ENCODE measurements around the gene SCAMP3.
"Not testable (repeated sequence)": the region's sequence is repeated elsewhere in the genome, so short reads cannot be mapped to it uniquely, and the experiment has no call there.

The SCAMP3 gene

GRCh38 chr1:155227261-155228095, 34.7 kb downstream of the SCAMP3 start:
- DNase-seq (ENCODE audit: low read depth), result peak; percentile 100

GRCh38 chr1:155226910-155227260, 35.3 kb downstream of the SCAMP3 start:
- peak; percentile 36 for DNase-seq (ENCODE audit: low read depth)

- peak; percentile 91 for DNase-seq (ENCODE audit: low read depth)
These were observed 35.8 kb downstream of the SCAMP3 start for GRCh38 chr1:155226188-155226909.

- not testable (repeated sequence) for DNase-seq (ENCODE audit: low read depth)
These were observed 36.8 kb downstream of the SCAMP3 start for GRCh38 chr1:155225404-155225759.

GRCh38 chr1:155223047-155223446, 39.1 kb downstream of the SCAMP3 start:
- DNase-seq (ENCODE audit: low read depth), result no peak

- not testable (repeated sequence) for DNase-seq (ENCODE audit: low read depth)
These were observed 41.8 kb downstream of the SCAMP3 start for GRCh38 chr1:155220211-155220965.

GRCh38 chr1:155219592-155220031, 42.5 kb downstream of the SCAMP3 start:
- DNase-seq (ENCODE audit: low read depth), result no peak

GRCh38 chr1:155218854-155219591, 43.1 kb downstream of the SCAMP3 start:
- DNase-seq (ENCODE audit: low read depth), result no peak

GRCh38 chr1:155214702-155215101, 47.5 kb downstream of the SCAMP3 start:
- not testable (repeated sequence) for DNase-seq (ENCODE audit: low read depth)

- not testable (repeated sequence) for DNase-seq (ENCODE audit: low read depth)
These were observed 50.1 kb downstream of the SCAMP3 start for GRCh38 chr1:155212051-155212440.

- DNase-seq (ENCODE audit: low read depth), result not testable (repeated sequence)
These were observed 50.6 kb downstream of the SCAMP3 start for GRCh38 chr1:155211381-155212050.

GRCh38 chr1:155210314-155211104, 51.7 kb downstream of the SCAMP3 start:
- no peak for DNase-seq (ENCODE audit: low read depth)

- DNase-seq (ENCODE audit: low read depth), result no peak
These were observed 52.8 kb downstream of the SCAMP3 start for GRCh38 chr1:155209312-155209721.

- peak; percentile 88 for DNase-seq (ENCODE audit: low read depth)
These were observed 53.4 kb downstream of the SCAMP3 start, which contains the start of gene MTX1 for GRCh38 chr1:155208541-155209311. MTX1 (plus strand) TSS chr1:155208695; CDS start chr1:155208805, 110 bp downstream.

- no peak for DNase-seq (ENCODE audit: low read depth)
These were observed 54.2 kb downstream of the SCAMP3 start, which contains the start of gene THBS3 for GRCh38 chr1:155207806-155208540. THBS3 (minus strand) TSS chr1:155207897; CDS start chr1:155207876, 21 bp downstream.

- peak; percentile 86 for DNase-seq (ENCODE audit: low read depth)
These were observed 55.0 kb downstream of the SCAMP3 start for GRCh38 chr1:155206891-155207805.
